Stimulated activated naive CD8-positive, alpha-beta T cell treated with anti-CD3 and anti-CD28 coated beads, Interleukin-15, amount 100 ng/mL, for 72 hours (primary cell): ENCODE results near the gene ERC2.

Experiments used
- ATAC-seq: fragments of 150-1000 bp; cut with Tn5 transposase; 2 replicates; pipeline ENCODE4 v1.10.0; 2021; ENCODE audit warnings: mild to moderate bottlenecking, moderate library complexity
- DNase-seq, 2 donors: peaks; one replicate each; pipeline ENCODE4 v3.0.0; 2021 to 2022
- H3K27ac Mint-ChIP-seq, 2 donors: one replicate each; pipeline ENCODE4 v1.8.0; 2022; ENCODE audit warnings: mild to moderate bottlenecking in 2 of 2, mixed read lengths in 2 of 2, moderate library complexity in 2 of 2
- H3K27me3 Mint-ChIP-seq: one replicate; pipeline ENCODE4 v1.8.0; 2022; ENCODE audit warnings: mixed read lengths
- H3K4me1 Mint-ChIP-seq: one replicate; pipeline ENCODE4 v1.8.0; 2022; ENCODE audit warnings: mild to moderate bottlenecking, mixed read lengths
- H3K4me3 Mint-ChIP-seq, 2 donors: one replicate each; pipeline ENCODE4 v1.8.0; 2022; ENCODE audit warnings: mild to moderate bottlenecking in 2 of 2, mixed read lengths in 2 of 2, moderate library complexity in 1 of 2
- H3K9me3 Mint-ChIP-seq, 2 donors: one replicate each; pipeline ENCODE4 v1.8.0; 2022; ENCODE audit warnings: mixed read lengths in 2 of 2

The ERC2 gene

DNA sequence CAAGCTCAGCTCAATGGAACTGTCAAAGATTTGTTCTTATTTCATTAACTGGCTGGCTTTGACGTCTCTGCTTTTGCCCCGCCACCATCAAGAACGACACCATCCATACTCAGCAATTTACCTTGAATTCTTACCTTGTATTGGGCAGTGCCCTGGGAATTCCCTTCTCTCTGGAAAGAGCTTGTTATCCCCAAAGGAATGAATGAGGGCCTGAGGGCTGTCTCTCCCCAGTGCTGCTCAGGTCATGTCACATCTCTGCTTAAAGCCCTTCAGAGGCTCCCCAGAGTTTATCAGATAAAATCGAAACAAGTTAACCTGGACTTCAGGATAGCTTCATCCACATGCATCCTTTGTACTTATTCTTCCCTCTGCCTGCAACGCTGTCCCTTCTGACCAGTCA is 975.3 kb downstream of the ERC2 start:
- H3K27ac Mint-ChIP-seq = no peak overlapping the region
- peaks cover 52% of the 10 kb centered on the region for H3K27me3 Mint-ChIP-seq
- ATAC-seq (no peak), DNase-seq (no peak)
- peaks cover 19% of the 10 kb centered on the region for H3K4me1 Mint-ChIP-seq
- H3K9me3 Mint-ChIP-seq = no peaks in the 10 kb centered on the region
- no peak overlapping the region for H3K4me3 Mint-ChIP-seq

DNA sequence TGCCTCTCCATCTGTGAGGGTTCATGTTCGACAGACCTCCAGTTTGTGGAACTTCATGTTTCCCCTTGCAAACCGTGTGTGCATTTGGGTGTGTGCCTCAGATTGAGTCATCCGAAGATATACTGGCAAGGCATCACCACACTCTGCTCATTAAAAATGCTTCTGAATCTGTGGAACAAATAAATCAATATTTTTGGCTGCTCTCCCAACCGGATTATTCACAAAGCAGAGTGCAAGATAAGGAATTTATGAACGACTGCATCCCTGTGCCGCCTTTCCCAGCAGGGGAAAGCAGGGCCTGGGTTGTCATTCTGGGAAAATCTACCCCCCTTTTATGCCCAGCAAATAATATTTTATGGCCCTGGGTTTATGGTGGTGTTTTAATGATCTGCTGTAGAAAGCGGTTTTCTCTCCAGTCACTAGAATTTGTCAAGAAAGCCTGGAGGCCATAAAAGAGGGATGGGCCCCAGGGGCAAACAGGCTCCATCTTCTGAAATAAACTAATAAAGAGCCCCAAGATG is 976.9 kb downstream of the ERC2 start:
- ATAC-seq (no peak), DNase-seq (no peak)
- Mint-ChIP-seq H3K9me3 (no peaks in the 10 kb centered on the region), H3K27ac (no peak overlapping the region), H3K4me1 (peaks cover 35% of the 10 kb centered on the region), H3K4me3 (no peak overlapping the region), H3K27me3 (peaks cover 69% of the 10 kb centered on the region)

DNA sequence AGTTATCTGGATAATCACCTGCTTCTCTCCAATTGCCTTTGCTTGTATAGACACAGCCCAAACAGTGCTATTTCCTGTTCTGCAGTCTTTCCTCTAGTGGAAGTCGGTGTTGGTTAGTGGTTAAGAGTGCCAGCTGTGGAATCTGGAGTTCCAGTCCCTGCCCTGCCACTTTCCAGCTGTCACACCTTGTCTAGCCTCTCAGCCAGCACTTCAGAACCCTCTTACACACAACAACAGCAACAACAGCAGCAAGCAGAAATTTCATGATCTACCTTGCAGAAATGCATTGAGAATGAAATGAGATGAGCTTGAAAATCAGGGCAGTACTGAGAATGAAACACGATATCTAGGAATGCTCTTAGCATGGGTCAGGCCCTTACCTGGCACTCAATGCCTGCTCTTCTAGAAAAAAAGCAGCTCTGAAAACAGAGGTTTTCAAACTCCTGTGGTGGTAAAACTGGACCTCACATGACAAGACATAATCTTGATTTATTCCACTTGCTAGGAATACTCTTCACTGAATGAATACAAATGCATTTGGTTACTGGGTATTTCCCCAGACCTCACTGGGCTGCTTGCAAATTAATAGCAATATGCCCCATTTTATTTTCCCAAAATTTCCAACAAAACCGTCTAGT is 977.9 kb downstream of the ERC2 start:
- H3K27ac Mint-ChIP-seq = no peak overlapping the region
- ATAC-seq (no peak), DNase-seq (no peak)
- peaks cover 42% of the 10 kb centered on the region for H3K4me1 Mint-ChIP-seq
- H3K27me3 Mint-ChIP-seq = peaks cover 78% of the 10 kb centered on the region
- H3K4me3 Mint-ChIP-seq = no peak overlapping the region
- H3K9me3 Mint-ChIP-seq = no peaks in the 10 kb centered on the region

DNA sequence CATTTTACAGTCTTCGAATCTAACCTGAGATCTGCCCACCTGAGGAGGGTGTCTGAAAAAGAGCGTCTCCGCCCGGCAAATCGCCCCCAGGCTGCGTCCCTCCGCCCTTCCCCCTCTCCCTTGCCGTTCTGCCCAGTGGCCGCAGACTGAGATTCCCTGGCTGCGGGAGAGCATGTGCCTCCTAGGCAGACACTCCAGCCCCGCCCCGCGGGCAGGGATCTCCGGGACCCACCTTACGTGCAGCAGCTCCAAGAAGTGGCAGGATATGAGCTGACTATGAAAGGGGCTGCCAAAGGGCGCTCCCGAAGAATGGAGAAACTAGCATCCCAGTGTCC is 978.5 kb downstream of the ERC2 start:
- H3K4me1 Mint-ChIP-seq = peaks cover 48% of the 10 kb centered on the region
- no peak for ATAC-seq
- H3K27ac Mint-ChIP-seq = peak overlapping the region in 1 of 2 donors; percentile 89
- H3K27me3 Mint-ChIP-seq = peaks cover 84% of the 10 kb centered on the region
- H3K9me3 Mint-ChIP-seq = no peaks in the 10 kb centered on the region
- DNase-seq = no peak
- peak overlapping the region in 1 of 2 donors; percentile 44 for H3K4me3 Mint-ChIP-seq

DNA sequence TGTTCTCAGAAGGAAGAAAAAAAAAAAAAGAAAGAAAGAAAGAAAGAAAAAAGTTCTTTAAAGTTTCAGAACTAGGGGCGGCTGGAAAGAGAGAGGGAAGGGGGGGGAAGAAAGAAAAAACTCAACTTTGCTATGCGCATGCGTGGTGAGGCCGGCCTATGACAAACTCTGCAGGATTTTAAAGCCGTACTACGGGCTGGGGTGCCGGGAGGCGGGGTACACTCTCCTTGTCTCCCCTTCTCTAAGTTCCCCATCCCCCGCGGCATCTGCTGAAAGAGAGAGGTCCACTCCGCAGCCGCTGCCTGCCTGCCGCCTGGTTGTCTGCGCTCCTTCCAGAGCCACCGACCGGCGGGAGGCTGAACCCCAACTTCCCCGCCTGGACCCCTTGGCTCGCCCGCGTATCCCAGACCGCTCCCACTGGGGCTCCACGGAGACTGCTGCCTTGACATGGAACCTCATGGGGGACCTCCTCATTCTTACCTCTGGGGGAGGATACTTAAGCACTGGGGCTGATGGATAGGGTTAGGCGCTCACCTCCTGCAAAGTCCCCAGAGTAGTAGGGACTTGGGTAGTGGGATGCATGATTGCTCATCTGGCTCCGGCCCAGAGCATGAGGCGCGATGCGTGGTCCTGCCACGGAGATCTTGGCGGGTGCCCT is 979.7 kb downstream of the ERC2 start:
- ATAC-seq = no peak

DNA sequence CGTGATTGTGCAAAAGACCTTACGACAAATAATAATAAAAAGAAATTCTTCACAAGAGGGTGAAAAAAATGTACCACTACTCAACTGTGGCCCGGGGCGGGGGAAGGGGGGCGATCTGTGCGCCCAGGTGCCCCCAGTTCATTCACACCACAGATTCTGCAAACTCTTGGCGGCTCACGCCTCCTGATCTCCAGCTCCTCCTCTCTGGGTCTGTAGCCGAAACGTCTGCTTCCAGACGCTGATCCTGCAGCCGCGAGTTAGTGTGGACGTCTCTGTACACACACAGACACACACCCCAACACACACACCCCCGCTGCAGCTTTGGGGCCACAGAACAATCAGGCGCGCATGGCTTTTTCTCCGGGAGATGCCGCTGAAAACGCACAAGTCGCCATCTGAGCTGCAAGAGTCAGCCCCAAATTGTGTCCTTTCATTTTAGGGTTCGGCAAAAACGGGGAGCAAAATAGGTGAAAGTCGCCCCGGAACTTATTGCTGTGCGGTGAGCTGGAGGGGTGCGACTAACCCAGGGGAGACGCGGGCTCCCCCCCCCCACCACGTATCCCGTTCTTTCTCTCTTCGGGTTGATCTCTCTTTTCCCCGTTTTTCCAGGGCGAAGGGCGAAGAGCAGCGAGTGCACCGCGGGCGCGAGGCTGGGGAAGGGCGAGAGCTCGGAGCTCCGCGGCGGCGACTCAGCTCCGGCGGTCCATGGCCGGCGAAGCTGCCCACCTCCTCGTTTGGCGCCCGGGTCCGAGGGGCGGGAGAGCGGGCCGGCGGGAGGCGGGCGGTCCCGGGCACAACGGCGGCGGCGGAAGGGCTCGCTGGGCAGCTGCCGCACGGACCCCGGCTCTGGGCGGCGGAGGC is 980.7 kb downstream of the ERC2 start:
- H3K27ac Mint-ChIP-seq = peak overlapping the region in 1 of 2 donors; percentile 7
- peak; percentile 5 for ATAC-seq
- DNase-seq = peak; percentile 16 to 26
- peaks cover 69% of the 10 kb centered on the region for H3K4me1 Mint-ChIP-seq
- peak overlapping the region; percentile 83 to 85 for H3K4me3 Mint-ChIP-seq
- no peaks in the 10 kb centered on the region for H3K9me3 Mint-ChIP-seq
- peaks cover 96% of the 10 kb centered on the region for H3K27me3 Mint-ChIP-seq

More for the DNA sequence above, 979.7 kb downstream of the ERC2 start:
- peak; percentile 16 to 33 for DNase-seq
- Mint-ChIP-seq H3K27me3 (peaks cover 96% of the 10 kb centered on the region), H3K4me3 (peak overlapping the region; percentile 72 to 73), H3K27ac (peak overlapping the region in 1 of 2 donors; percentile 86), H3K4me1 (peaks cover 60% of the 10 kb centered on the region), H3K9me3 (no peaks in the 10 kb centered on the region)

DNA sequence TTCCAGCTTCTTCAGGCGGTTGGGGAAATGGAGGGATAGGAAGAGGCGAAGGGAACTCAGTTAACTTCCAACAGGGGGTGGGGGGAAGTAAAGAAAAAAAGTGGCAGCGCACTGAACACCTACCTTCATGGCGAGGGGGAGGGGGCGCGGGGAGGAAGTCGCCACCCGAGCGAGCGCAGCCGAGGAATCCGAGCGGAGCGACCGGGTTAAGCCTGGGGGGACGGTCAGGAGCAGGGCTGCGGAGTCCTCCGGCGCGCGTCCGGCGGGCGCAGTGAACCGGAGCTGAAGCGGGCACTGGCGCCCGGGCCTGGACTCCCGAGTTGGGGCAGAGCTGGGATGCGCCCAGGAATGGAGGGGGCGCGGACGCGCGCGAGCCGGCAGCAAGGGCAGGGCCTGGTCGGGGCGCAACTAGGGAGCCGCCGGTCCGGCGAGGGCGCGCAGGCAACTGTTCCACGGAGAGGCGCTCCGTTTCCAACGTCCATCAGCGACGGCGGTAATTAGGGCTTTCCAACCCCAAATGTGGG is 981.3 kb downstream of the ERC2 start, which contains the start of gene WNT5A:
Gene WNT5A (minus strand): TSS at position 450 of the 524 bp plus-strand sequence. CDS start 321 bp downstream, at position 129.
- H3K27ac Mint-ChIP-seq = peak within 1 kb of the TSS in 1 of 2 donors; percentile 7
- ATAC-seq (no peak), DNase-seq (peak in 1 of 2 donors; percentile 21)
- H3K4me3 Mint-ChIP-seq = peak within 1 kb of the TSS; percentile 83 to 85
- H3K4me1 Mint-ChIP-seq = peaks cover 72% of the 10 kb centered on the region
- no peaks in the 10 kb centered on the region for H3K9me3 Mint-ChIP-seq
- H3K27me3 Mint-ChIP-seq = peaks cover 96% of the 10 kb centered on the region

DNA sequence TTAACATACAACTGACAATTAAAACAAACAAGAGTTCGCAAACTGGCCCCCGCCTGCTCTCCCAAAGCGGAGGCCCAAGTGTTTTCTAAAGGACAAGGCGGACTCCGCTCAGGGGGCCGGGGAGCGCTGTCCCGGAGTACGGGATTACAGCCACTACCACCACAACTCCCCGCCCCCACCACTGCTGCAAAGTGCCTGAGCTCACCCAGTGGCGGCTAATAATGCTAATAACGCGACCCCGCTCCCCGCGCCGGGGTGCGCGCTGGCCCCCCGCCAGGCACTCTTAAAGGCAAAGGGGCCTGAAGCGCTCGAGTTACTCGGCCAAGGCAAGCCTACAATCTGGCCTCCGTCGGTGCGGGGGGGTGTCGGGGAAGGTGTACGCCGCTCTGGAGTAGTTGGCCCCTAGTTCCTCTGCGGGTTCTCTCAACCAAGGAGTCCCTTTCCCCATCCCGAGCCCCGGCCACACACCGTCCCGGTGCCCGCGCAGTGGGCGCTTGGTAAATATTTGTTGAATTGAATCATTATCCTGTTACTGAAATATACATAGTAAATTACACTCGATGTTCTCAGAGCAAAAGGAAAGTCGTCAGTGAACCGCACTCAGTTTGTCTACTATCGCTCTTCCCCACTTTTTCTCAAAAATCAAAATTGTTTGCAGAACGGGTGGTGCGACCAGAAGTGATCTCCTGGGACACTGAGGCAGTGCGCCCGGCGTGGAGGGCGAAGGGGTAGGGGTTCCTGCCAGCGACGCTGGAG is 982.0 kb downstream of the ERC2 start:
- Mint-ChIP-seq H3K4me1 (peaks cover 79% of the 10 kb centered on the region), H3K4me3 (peak overlapping the region; percentile 83 to 85), H3K9me3 (no peaks in the 10 kb centered on the region), H3K27ac (no peak overlapping the region), H3K27me3 (peaks cover 96% of the 10 kb centered on the region)
- ATAC-seq (no peak), DNase-seq (peak; percentile 1 to 9)

DNA sequence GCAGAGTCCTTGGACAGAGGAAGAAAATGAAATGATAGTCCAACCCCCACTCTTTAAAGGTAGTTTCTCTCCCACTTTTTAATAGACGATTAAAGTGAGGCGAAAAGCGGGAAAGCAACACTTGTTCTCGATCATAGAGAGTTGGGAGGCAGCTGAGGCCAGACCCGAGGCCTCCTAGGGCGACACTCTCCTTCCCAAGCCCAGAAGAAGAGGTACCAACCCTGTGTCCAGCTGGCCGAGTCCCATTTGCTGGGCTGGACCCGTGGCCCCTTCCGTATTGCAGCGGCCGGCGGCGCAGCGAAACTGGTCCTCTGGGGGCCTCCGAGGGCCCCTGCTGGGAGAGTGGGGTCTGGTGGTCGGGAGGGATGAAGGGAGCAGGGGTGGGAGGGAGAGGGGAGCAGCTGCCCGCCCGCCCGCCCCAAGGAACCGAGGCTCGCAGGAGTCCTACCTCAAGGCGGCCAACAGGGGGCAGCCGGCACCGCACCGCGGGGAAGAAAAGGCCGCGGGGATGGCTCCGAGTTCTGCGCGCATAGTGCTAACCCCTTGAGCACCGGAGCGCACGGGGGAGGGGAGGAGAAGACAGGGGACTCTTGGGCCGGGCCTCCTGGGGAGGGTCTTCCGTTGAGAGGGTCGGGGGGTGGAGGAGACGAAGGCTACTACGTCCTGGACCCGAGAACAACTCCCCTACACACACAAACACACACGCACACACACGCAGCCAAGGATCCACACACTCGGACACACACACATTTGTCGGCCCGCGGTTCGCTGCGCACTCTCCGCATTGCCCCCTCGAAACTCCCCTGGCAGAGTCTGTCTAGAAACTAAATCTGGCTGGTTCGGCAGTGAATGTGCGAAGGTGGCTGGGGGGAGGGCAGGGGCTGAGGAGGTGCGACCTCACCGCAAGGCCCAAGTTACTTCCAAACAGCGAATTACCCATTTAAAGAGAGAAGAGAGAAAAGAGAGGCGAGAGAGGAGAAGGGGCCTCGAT is 983.2 kb downstream of the ERC2 start:
- Mint-ChIP-seq H3K9me3 (no peaks in the 10 kb centered on the region), H3K4me3 (peak overlapping the region; percentile 39 to 56), H3K27ac (no peak overlapping the region), H3K4me1 (peaks cover 80% of the 10 kb centered on the region), H3K27me3 (peaks cover 100% of the 10 kb centered on the region)
- ATAC-seq = peak; percentile 74
- DNase-seq = peak; percentile 64 to 70

DNA sequence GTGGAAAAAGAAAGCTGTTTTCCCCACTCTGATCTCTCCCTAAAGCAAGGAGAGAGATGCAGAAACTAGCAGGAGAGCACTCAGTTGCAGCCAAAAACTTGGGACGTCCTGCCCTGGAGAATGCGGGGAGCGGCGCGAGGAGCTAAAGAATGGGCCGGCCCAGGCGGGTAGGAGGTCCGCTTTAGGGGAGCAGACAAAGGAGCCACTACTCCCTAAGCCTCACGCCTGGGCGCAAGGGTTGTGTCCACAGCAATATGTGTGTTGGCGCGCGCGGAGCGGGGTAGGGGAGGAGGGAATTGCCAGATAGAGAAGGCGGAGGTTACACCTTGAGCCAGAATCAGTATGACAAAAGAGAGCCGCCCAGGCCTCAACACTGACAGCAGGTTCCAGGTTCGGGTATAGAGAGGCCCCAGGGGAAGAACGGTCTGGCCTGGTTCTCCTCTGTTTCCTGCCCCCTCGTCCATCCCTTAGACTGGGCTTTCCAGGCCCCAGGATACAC is 984.0 kb downstream of the ERC2 start:
- H3K27ac Mint-ChIP-seq = no peak overlapping the region
- H3K4me3 Mint-ChIP-seq = no peak overlapping the region
- H3K27me3 Mint-ChIP-seq = peaks cover 100% of the 10 kb centered on the region
- ATAC-seq = no peak
- H3K4me1 Mint-ChIP-seq = peaks cover 73% of the 10 kb centered on the region
- DNase-seq = no peak
- no peaks in the 10 kb centered on the region for H3K9me3 Mint-ChIP-seq

DNA sequence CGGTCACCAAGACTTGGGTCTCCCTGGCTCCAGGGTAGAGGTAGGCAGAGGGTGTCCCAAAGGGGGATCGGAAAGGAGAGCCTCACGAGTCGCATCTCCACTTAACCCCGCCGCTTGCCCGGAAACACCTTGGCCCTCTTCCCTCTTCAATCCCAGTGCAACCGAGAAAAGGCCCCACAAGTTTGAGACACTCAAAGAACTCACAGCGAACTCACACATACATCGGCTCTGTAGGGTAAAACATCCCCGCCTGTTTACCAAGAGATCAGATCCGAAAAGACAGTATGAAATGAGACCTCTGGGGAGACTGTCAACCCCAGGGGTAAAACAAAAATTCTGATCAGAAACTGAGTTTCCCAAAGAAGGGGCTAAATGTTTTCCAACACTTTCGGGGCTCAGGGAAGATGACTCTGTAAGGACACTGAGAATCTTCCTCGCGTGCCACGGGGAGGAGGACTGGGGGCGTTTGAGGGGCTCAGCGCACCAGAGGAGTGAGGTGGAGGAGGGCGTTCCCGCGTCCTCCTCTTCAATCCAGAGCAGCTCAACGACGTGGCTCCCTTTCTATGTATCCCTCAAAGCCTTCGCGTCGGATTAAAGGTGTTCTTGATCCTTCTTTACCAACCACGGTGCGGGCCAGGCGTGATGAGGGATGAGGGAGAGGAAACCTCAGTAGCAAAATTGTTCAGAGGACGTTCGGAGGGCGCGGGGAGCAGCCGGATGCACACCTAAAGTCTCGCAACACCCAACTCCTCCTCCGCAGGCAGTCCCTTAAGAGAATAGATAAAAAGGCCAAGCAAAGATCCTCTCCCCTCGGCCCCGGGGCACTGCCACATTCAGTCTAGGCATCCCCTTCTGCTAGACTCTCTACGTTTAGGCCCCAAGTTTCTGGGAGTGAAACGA is 984.8 kb downstream of the ERC2 start:
- Mint-ChIP-seq H3K9me3 (no peaks in the 10 kb centered on the region), H3K4me1 (peaks cover 65% of the 10 kb centered on the region), H3K27me3 (peaks cover 92% of the 10 kb centered on the region), H3K4me3 (peak overlapping the region; percentile 28 to 32), H3K27ac (peak overlapping the region in 1 of 2 donors; percentile 6)
- ATAC-seq = no peak
- DNase-seq = peak in 1 of 2 donors; percentile 10

DNA sequence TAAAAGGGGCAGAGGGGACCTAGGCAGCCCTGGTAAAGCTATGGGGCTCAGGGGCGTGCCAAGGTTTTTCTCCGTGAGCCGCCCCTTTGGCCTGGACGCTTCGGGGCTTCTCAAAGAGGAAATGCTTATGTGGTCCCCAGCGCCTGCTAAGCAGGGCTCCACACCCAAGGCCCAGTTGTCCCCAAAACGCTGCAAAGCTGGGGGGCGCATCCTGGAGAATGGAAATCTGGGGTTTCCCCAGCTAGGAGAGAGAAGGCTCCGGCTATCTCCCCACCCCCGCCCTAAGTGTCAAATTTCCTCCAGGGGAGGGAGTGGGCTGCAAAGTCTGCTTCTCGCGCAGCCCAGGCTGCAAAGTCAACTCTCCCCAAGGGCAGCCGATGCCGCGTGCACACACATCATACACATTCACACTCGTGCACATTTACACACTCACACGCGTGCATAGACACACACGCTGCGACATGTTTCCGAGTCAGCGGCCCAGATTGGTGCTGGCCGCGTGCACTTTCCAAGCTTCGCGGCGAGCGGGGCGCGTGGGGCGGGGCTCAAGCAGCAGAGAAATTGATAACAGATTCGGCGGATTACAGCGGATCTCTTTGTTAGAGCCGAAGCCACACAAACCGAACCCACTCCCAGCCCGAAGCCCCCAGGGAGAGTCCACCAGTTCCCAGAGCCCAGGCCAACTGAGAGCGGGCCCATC is 985.6 kb downstream of the ERC2 start:
- Mint-ChIP-seq H3K27ac (no peak overlapping the region), H3K4me1 (peaks cover 58% of the 10 kb centered on the region), H3K27me3 (peaks cover 90% of the 10 kb centered on the region), H3K4me3 (peak overlapping the region in 1 of 2 donors; percentile 42), H3K9me3 (no peaks in the 10 kb centered on the region)
- DNase-seq (no peak), ATAC-seq (peak; percentile 15)
